OCI-LY1 (cell line): ENCODE data around the gene ELMO1.

Experiments
- CTCF ChIP-seq: fragments of 200-600 bp; sonication (generic), shearing (Covaris generic); IDR thresholded peaks from 2 replicates; pipeline ENCODE4 v1.5.1; 2017; ENCODE audit warnings: mild to moderate bottlenecking, antibody characterized with exemption, low read length, moderate library complexity, mixed read lengths
- EZH2 ChIP-seq: fragments of 200-600 bp; sonication (generic), shearing (Covaris generic); IDR thresholded peaks from 2 replicates; pipeline ENCODE4 v1.8.0; 2017; ENCODE audit warnings: borderline replicate concordance, mixed run types, mild to moderate bottlenecking, antibody characterized with exemption, low read length, moderate library complexity, mixed read lengths

DNA sequence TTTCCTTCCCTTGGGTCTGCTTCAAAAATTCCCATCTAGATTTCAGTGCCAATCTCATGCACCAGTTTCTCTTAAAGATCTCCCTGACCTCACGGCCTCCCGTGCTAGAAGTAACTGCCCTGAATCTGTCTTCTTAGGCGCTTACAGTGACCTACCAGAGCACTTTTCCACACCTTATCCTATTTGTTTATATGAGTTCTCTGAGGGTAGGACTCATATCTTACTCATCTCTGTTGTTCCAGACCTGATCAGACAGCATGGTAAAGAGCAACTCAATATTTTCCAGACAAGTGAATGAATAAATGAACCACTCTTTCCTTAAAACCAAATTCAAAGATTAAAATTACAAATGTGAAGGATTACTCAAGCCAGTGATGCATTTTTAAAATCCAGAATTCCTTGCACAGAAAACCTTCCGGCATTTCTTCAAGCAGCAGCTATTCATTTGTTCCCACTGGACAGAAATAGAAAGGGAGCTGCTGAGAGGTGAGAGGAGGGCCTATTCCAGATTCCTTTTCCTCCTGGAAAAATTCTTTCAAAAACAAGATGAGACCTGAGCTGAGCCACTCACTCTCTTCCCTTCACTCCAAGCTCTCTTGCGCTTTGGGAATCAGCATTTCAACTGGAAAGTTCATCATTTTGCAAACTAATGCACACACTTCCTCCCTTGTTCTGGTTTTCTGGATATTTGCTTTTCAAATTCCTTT, 94.6 kb downstream of the ELMO1 start:
- TF ChIP-seq CTCF (no peak), EZH2 (no peak)
